HG02798 (cell line): ENCODE data around the gene NYAP2.

Experiments used
- ATAC-seq: cut with Tn5 transposase; IDR thresholded peaks from one replicate; pipeline ENCODE4 v1.9.1; 2021; ENCODE audit warnings: mild to moderate bottlenecking; ENCODE audit not compliant: unreplicated experiment, poor library complexity

NYAP2 gene

GRCh38 chr2:225399504-225399903 lies at the start of gene NYAP2:
TSS of gene NYAP2 (plus strand) at chr2:225399710. CDS start at chr2:225408881, 9,171 bp downstream.
- no peak for ATAC-seq

DNA sequence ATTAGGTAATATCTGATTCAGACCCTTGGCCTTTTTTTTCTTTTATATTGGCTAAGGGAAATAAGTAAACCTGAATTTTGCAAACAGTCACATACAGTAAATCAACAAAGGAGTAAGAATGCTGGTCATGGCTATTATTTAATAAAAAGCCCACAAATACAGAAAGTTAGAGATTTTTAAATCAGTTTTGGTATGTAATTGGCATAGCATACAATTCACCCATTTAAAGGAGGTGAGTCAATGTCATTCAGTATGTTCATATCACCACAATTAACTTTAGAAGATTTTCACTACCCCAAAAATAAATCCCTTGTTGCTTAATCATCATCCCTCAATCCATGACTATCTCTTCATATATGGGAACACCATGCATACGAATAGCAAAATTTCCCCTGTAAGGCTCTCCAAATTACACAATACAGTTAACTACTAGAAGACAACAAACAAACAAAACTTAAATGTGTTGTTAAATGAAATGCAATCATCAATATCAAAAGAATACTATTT lies 45.9 kb upstream of the NYAP2 start:
- no peak for ATAC-seq

GRCh38 chr2:225354281-225354774 lies 45.2 kb upstream of the NYAP2 start:
- ATAC-seq = no peak

- ATAC-seq = no peak
These were observed 43.7 kb upstream of the NYAP2 start for GRCh38 chr2:225355788-225356187.

- no peak for ATAC-seq
These were observed 32.8 kb upstream of the NYAP2 start for GRCh38 chr2:225366731-225367130.

GRCh38 chr2:225367482-225367881 lies 32.0 kb upstream of the NYAP2 start:
- ATAC-seq = no peak

GRCh38 chr2:225378984-225379383 lies 20.5 kb upstream of the NYAP2 start:
- no peak for ATAC-seq

GRCh38 chr2:225379856-225380255 lies 19.7 kb upstream of the NYAP2 start:
- ATAC-seq = no peak

DNA sequence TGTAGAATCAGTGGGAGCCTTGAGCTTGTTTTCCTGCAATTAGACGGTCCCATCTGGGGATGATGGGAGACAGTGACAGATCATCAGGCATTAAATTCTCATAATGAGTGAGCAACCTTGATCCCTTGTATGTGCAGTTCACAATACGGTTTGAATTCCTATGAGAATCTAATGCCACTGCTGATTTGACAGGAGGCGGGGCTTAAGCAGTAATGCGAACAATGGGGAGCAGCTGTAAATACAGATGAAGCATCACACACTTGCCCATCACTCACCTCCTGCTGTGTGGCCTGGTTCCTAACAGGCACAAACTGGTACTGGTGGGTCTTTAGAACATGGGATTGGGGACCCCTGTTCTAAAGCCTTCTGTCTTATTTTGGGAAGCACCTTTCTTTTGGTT lies 17.9 kb upstream of the NYAP2 start:
- ATAC-seq = no peak

DNA sequence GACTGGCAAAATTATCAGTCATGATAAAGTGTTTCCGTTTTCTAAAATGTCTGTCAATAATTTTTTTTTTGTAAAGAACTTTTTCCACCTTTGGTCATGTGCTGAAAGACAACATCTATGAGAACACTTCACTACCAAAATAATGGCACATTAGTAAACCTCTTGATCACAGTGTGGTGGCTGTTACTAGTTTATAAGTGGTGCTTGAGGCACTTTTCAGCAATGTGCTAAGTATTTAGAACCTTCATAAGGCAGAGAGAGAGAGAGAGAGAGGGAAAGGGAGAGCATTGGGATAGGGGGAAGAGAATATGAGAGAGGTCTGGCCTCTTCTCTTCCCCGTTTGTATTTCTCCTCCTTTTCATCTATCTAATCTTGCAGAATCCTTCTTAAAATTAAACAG lies 1.1 kb upstream of the NYAP2 start:
- ATAC-seq = no peak

- no peak for ATAC-seq
These were observed 576 bp downstream of the NYAP2 start for GRCh38 chr2:225400060-225400511.

- no peak for ATAC-seq
These were observed 1.3 kb downstream of the NYAP2 start for GRCh38 chr2:225400546-225401400.

DNA sequence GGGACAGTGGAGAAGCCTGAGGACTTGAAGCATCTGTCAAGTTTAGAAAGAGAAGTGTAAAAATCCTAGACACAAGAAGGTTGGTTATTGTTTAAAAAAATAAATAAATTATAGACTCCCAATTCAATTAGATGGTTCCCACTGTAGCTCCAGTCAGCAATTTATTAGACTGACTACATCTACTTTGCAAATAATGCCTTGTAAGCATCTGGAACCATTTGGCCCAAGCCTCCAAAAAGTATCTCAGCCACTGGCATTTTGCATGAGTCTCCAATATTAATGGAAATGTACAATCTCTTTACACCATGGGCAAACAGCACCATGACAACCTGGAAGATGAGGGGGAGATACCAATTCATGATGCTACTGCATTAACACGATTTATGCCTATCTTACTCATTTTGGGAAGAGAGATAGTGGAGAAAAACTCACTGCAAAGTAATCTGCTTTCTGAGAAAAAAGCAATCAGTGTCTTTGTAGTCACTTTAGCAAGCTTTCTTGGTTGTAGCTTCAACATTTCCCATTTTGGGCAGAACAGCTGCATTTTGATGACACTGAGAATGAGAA lies 2.8 kb downstream of the NYAP2 start:
- ATAC-seq = no peak

GRCh38 chr2:225411452-225411851 lies 11.9 kb downstream of the NYAP2 start:
- ATAC-seq = no peak

- ATAC-seq = no peak
These were observed 14.3 kb downstream of the NYAP2 start for GRCh38 chr2:225413786-225414185.

DNA sequence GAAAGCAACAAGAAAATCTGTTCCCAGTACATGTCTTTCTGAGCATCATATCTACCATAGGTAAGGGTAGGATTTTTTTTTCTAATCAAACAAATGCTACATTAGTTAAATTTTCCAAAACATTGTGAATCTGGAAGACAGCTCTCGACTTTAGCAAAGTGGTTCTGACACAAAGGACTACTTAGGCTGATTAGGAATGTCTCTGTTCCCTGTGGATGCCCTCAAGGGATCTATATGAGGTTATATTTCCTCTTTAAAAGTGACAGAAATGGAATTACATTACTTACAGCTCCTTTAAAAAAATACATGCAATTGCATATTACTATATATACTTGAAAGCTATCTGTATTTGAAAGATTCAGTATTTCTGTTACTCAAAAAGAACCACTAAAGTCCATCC lies 15.4 kb downstream of the NYAP2 start:
- no peak for ATAC-seq

- ATAC-seq = no peak
These were observed 15.8 kb downstream of the NYAP2 start for GRCh38 chr2:225415341-225415740.

- no peak for ATAC-seq
These were observed 16.3 kb downstream of the NYAP2 start for GRCh38 chr2:225415792-225416191.

- no peak for ATAC-seq
These were observed 17.3 kb downstream of the NYAP2 start for GRCh38 chr2:225416616-225417367.

DNA sequence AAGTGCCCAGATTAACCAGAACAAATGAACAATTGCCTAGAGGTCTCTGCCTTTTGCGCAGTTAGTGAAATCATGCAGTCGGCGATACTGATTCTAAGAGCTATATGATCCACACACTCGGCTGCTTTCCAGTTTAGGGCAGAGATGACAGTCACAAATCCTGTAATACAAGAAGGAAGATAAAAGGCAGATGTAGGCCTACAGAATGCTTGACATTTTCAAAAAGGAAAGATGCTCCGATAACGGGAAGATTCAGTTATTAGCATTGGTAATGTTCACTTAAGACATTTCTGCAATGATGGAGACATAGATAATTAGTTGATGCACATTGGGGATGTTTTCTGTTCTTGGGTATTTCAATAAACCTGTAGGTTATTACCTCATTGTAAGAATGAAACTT lies 19.5 kb downstream of the NYAP2 start:
- ATAC-seq = no peak

- ATAC-seq = no peak
These were observed 22.6 kb downstream of the NYAP2 start for GRCh38 chr2:225422145-225422544.
